ENCODE measurements around the gene YJU2.

DNA sequence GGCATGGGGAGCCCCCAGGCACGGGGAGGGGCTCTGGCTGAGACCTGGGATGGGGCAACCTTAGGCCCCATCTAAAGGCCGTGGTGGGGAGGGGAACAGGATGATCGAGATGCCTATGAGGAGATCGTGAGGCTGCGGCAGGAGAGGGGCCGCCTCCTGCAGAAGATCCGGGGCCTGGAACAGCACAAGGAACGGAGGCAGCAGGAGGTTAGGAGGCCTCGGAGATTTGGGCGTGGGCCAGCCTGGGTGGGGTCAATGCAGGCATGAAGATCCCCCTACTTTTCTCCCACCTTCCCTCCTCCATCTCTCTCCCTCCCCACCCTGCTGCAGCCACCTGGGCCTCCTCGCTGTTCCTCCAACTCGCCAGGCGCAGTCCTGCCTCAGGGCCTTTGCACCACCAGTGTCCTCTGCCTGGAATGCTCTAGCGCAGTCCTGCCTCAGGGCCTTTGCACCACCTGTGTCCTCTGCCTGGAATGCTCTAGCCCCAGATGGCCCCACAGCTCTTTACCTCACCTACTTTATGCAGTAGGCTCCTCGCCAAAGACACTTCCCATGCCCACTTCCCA, 36.6 kb upstream of the YJU2 start:
- TF ChIP-seq, protein P1, sequence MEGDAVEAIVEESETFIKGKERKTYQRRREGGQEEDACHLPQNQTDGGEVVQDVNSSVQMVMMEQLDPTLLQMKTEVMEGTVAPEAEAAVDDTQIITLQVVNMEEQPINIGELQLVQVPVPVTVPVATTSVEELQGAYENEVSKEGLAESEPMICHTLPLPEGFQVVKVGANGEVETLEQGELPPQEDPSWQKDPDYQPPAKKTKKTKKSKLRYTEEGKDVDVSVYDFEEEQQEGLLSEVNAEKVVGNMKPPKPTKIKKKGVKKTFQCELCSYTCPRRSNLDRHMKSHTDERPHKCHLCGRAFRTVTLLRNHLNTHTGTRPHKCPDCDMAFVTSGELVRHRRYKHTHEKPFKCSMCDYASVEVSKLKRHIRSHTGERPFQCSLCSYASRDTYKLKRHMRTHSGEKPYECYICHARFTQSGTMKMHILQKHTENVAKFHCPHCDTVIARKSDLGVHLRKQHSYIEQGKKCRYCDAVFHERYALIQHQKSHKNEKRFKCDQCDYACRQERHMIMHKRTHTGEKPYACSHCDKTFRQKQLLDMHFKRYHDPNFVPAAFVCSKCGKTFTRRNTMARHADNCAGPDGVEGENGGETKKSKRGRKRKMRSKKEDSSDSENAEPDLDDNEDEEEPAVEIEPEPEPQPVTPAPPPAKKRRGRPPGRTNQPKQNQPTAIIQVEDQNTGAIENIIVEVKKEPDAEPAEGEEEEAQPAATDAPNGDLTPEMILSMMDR (IDR thresholded peaks at IDR 0.05) = no peak
- TF ChIP-seq RFX5 (IDR thresholded peaks at IDR 0.05; ENCODE audit: low read length) (no peak), ELF1 (IDR thresholded peaks at IDR 0.05) (no peak), RAD21 (IDR thresholded peaks at IDR 0.05; ENCODE audit: low read length) (no peak), POLR2AphosphoS5 (IDR thresholded peaks at IDR 0.05; ENCODE audit: low read depth, low read length) (no peak), GATA2 (CRISPR knock-in tag; IDR thresholded peaks at IDR 0.05) (no peak), GABPA (IDR thresholded peaks at IDR 0.05; ENCODE audit: low read depth) (no peak), EP300 (IDR thresholded peaks at IDR 0.05; ENCODE audit: borderline replicate concordance in 1 of 2, low read depth in 1 of 2, low read length in 1 of 2) (no peak), YY1 (IDR thresholded peaks at IDR 0.05; ENCODE audit: low read depth) (no peak), EZH2phosphoT487 (IDR thresholded peaks at IDR 0.05; ENCODE audit: borderline replicate concordance, low read depth) (no peak), JUND (IDR thresholded peaks at IDR 0.05) (no peak)
- TF ChIP-seq, protein P2, sequence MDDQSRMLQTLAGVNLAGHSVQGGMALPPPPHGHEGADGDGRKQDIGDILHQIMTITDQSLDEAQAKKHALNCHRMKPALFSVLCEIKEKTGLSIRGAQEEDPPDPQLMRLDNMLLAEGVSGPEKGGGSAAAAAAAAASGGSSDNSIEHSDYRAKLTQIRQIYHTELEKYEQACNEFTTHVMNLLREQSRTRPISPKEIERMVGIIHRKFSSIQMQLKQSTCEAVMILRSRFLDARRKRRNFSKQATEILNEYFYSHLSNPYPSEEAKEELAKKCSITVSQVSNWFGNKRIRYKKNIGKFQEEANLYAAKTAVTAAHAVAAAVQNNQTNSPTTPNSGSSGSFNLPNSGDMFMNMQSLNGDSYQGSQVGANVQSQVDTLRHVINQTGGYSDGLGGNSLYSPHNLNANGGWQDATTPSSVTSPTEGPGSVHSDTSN (IDR thresholded peaks at IDR 0.05) = no peak

All from SK-N-SH (cell line).